ENCODE data around the gene SDHD. TPM values are rescaled to one million over a fixed set of nuclear protein-coding genes. Genes with fewer than 3 reads are reported as not detected.

SDHD gene
- total RNA-seq, 2 donors from 2014 or later: 57.6 to 64.8 TPM

DNA sequence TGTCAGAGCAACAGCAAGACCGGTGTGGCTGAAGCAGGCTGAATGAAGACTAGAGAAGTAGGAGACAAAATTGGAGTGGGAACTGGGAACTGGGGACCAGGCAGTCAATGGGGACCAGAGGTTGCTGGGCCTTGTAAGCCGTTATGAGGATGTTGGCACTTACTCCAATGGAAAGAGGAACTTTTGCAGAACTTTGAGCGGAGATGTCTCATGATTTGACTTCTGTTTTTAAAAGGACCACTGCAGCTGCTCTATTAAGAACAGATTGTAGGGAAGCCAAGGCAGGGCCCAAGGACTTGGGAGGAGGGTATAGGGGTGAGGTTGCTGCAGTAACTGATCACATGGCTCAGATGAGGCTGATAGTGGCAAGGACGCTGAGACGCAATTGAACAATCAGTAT lies 43.0 kb downstream of the SDHD start:
- H3K27ac ChIP-seq (ENCODE audit: low read depth, low read length): no peak overlapping the region
- Mint-ChIP-seq H3K27ac (no peak overlapping the region), H3K4me1 (no peaks in the 10 kb centered on the region), H3K36me3 (ENCODE audit: low read depth) (no peaks in the 10 kb centered on the region), H3K27me3 (ENCODE audit: insufficient read depth) (no peaks in the 10 kb centered on the region), H3K9me3 (no peaks in the 10 kb centered on the region), H3K4me3 (no peak overlapping the region)
- TF ChIP-seq, protein P1, sequence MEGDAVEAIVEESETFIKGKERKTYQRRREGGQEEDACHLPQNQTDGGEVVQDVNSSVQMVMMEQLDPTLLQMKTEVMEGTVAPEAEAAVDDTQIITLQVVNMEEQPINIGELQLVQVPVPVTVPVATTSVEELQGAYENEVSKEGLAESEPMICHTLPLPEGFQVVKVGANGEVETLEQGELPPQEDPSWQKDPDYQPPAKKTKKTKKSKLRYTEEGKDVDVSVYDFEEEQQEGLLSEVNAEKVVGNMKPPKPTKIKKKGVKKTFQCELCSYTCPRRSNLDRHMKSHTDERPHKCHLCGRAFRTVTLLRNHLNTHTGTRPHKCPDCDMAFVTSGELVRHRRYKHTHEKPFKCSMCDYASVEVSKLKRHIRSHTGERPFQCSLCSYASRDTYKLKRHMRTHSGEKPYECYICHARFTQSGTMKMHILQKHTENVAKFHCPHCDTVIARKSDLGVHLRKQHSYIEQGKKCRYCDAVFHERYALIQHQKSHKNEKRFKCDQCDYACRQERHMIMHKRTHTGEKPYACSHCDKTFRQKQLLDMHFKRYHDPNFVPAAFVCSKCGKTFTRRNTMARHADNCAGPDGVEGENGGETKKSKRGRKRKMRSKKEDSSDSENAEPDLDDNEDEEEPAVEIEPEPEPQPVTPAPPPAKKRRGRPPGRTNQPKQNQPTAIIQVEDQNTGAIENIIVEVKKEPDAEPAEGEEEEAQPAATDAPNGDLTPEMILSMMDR (conservative IDR thresholded peaks at IDR 0.05): no peak
- H3K4me1 ChIP-seq (ENCODE audit: control insufficient read depth, insufficient read depth, low read length): no peaks in the 10 kb centered on the region
- no peak overlapping the region for H3K4me3 ChIP-seq (ENCODE audit: low read length)
- H3K27me3 ChIP-seq (ENCODE audit: control insufficient read depth, insufficient read depth, low read length, poor library complexity, severe bottlenecking): no peaks in the 10 kb centered on the region
- no peak overlapping the region for H3K9ac ChIP-seq (ENCODE audit: extremely low read depth, low read length, poor library complexity, severe bottlenecking)
- H3K9me3 ChIP-seq (ENCODE audit: control insufficient read depth, low read length): no peaks in the 10 kb centered on the region
- DNase-seq: no peak
- no peaks in the 10 kb centered on the region for H3K36me3 ChIP-seq (ENCODE audit: control insufficient read depth, insufficient read depth, low read length)
- 91 to 98% methylated on average over 4 to 5 of the region's 5 CpGs for WGBS, 2 experiments (ENCODE audit: insufficient coverage in 1 of 2, insufficient read length in 1 of 2)

DNA sequence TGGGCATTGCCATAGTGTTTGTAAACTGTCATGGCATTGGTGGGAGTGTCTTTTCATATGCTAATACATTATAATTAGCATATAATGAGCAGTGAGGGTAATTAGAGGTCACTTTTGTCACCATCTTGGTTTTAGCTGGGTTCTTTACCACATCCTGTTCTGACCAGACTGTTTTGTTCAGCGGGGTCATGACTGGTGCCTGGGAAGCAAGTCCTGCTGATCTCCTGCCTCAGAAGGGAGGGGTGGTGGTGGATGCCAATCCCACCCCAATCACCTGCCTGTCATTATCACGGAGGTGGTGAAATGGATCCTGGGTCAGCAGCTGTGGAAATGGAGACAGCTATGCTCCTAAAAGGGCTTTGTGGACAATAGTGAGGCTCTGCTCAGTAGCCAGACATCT lies 46.1 kb downstream of the SDHD start:
- Histone ChIP-seq H3K9ac (ENCODE audit: extremely low read depth, low read length, poor library complexity, severe bottlenecking) (no peak overlapping the region), H3K36me3 (ENCODE audit: control insufficient read depth, insufficient read depth, low read length) (no peaks in the 10 kb centered on the region), H3K4me3 (ENCODE audit: low read length) (no peak overlapping the region), H3K27me3 (ENCODE audit: control insufficient read depth, insufficient read depth, low read length, poor library complexity, severe bottlenecking) (no peaks in the 10 kb centered on the region), H3K4me1 (ENCODE audit: control insufficient read depth, insufficient read depth, low read length) (no peaks in the 10 kb centered on the region), H3K27ac (ENCODE audit: low read depth, low read length) (no peak overlapping the region), H3K9me3 (ENCODE audit: control insufficient read depth, low read length) (no peaks in the 10 kb centered on the region)
- TF ChIP-seq, protein P1 (conservative IDR thresholded peaks at IDR 0.05): no peak
- Mint-ChIP-seq H3K27me3 (ENCODE audit: insufficient read depth) (no peaks in the 10 kb centered on the region), H3K9me3 (no peaks in the 10 kb centered on the region), H3K36me3 (ENCODE audit: low read depth) (no peaks in the 10 kb centered on the region), H3K4me3 (no peak overlapping the region), H3K27ac (no peak overlapping the region), H3K4me1 (no peaks in the 10 kb centered on the region)
- 82 to 100% methylated on average over 1 to 2 of the region's 2 CpGs for WGBS, 2 experiments (ENCODE audit: insufficient coverage in 1 of 2, insufficient read length in 1 of 2)
- DNase-seq: no peak

DNA sequence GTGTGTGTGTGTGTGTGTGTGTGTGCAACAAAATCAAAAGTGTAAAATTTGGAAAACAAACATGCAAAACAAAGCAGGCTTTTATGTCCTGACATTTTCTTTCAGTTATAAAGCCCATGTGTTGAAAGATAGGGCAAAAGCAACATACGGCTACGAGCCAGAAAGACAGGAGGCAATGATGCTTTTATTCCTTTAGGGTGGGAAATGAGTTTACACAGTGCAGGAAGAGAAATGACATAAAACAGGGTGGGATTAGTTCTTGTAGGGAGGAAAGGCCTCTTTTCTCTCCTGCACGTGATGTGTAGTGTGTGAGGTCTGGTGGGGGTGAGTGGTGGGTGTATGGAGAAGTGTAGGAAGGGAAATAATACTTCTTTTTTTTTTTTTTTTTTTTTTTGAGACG lies 47.8 kb downstream of the SDHD start:
- Histone ChIP-seq H3K27me3 (ENCODE audit: control insufficient read depth, insufficient read depth, low read length, poor library complexity, severe bottlenecking) (no peaks in the 10 kb centered on the region), H3K4me3 (ENCODE audit: low read length) (no peak overlapping the region), H3K27ac (ENCODE audit: low read depth, low read length) (no peak overlapping the region), H3K9me3 (ENCODE audit: control insufficient read depth, low read length) (no peaks in the 10 kb centered on the region), H3K36me3 (ENCODE audit: control insufficient read depth, insufficient read depth, low read length) (no peaks in the 10 kb centered on the region), H3K9ac (ENCODE audit: extremely low read depth, low read length, poor library complexity, severe bottlenecking) (no peak overlapping the region), H3K4me1 (ENCODE audit: control insufficient read depth, insufficient read depth, low read length) (no peaks in the 10 kb centered on the region)
- WGBS, 2 experiments (ENCODE audit: insufficient coverage in 1 of 2, insufficient read length in 1 of 2): 91 to 100% methylated on average over 2 of the region's 4 CpGs
- TF ChIP-seq, protein P1 (conservative IDR thresholded peaks at IDR 0.05): no peak
- Mint-ChIP-seq H3K4me3 (no peak overlapping the region), H3K27ac (no peak overlapping the region), H3K27me3 (ENCODE audit: insufficient read depth) (no peaks in the 10 kb centered on the region), H3K36me3 (ENCODE audit: low read depth) (no peaks in the 10 kb centered on the region), H3K9me3 (no peaks in the 10 kb centered on the region), H3K4me1 (no peaks in the 10 kb centered on the region)
- no peak for DNase-seq

Measured in endodermal cell (in vitro differentiated cells).